ENCODE measurements around the gene SLC25A21. TPM values are rescaled to one million over a fixed set of nuclear protein-coding genes. Genes with fewer than 3 reads are reported as not detected.

The SLC25A21 gene
- total RNA-seq, 1 donor from 2014 or later, result 6.4 TPM

DNA sequence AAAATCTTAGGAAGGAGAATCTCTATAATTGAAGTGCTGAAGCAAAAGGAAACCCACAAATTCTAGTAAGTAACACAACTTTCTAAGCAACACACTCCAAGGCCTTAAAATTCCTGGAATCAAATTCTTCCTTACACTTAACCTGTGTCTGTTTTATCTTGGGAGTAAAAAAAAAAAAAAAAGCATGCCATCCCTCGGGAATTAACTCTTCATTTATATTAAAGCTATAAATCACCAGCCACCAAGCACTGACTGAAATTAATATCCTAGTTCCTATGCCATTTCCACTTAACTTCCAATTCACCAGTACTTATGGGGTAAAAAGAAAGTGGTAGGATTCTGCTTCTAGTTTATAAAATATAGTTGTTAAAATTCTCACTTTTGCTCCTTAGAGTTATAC, 238.1 kb downstream of the SLC25A21 start:
- Histone ChIP-seq H3K27me3 (no peaks in the 10 kb centered on the region), H3K4me3 (no peak overlapping the region), H3F3A (ENCODE audit: low read depth) (no peaks in the 10 kb centered on the region), H2AFZ (replicated peaks) (no peak overlapping the region), H3K9ac (no peak overlapping the region), H3K9me3 (ENCODE audit: low read depth) (no peaks in the 10 kb centered on the region), H3K4me1 (peaks cover 4% of the 10 kb centered on the region), H4K20me1 (ENCODE audit: low read depth) (no peaks in the 10 kb centered on the region), H3K79me2 (ENCODE audit: low read depth) (no peaks in the 10 kb centered on the region), H3K36me3 (no peaks in the 10 kb centered on the region), H3K4me2 (no peak overlapping the region), H3K27ac (no peak overlapping the region)
- H3K4me1 Mint-ChIP-seq, result no peaks in the 10 kb centered on the region
- no peak overlapping the region for H3K27ac Mint-ChIP-seq
- no peak for TF ChIP-seq EZH2phosphoT487 (IDR thresholded peaks at IDR 0.05)
- no peak for TF ChIP-seq CTCF (IDR thresholded peaks at IDR 0.05)
- no peak for TF ChIP-seq EZH2 (IDR thresholded peaks at IDR 0.05)
- H3K9me3 Mint-ChIP-seq, result no peaks in the 10 kb centered on the region
- no peaks in the 10 kb centered on the region for H3K36me3 Mint-ChIP-seq
- peaks cover 2% of the 10 kb centered on the region for H3K27me3 Mint-ChIP-seq (ENCODE audit: insufficient read depth, low read depth)
- DNase-seq (ENCODE audit: low spot score), result no peak
- H3K4me3 Mint-ChIP-seq, result no peak overlapping the region

- H3K27ac ChIP-seq, result no peak overlapping the region
- H3K79me2 ChIP-seq (ENCODE audit: low read depth), result no peaks in the 10 kb centered on the region
- peaks cover 4% of the 10 kb centered on the region for H3K4me1 ChIP-seq
- no peak overlapping the region for H2AFZ ChIP-seq (replicated peaks)
- Mint-ChIP-seq H3K4me1 (no peaks in the 10 kb centered on the region), H3K36me3 (no peaks in the 10 kb centered on the region), H3K9me3 (no peaks in the 10 kb centered on the region), H3K27ac (no peak overlapping the region), H3K4me3 (no peak overlapping the region), H3K27me3 (ENCODE audit: insufficient read depth, low read depth) (peaks cover 2% of the 10 kb centered on the region)
- no peak overlapping the region for H3K4me2 ChIP-seq
- H3K4me3 ChIP-seq, result no peak overlapping the region
- no peaks in the 10 kb centered on the region for H3F3A ChIP-seq (ENCODE audit: low read depth)
- no peaks in the 10 kb centered on the region for H3K27me3 ChIP-seq
- H3K9ac ChIP-seq, result no peak overlapping the region
- H3K36me3 ChIP-seq, result no peaks in the 10 kb centered on the region
- TF ChIP-seq CTCF (IDR thresholded peaks at IDR 0.05), result no peak
- no peaks in the 10 kb centered on the region for H3K9me3 ChIP-seq (ENCODE audit: low read depth)
- no peaks in the 10 kb centered on the region for H4K20me1 ChIP-seq (ENCODE audit: low read depth)
- DNase-seq (ENCODE audit: low spot score), result no peak
These were observed 240.6 kb downstream of the SLC25A21 start for GRCh38 chr14:36931791-36932190.

GRCh38 chr14:36928432-36928831, 244.0 kb downstream of the SLC25A21 start:
- TF ChIP-seq EZH2 (IDR thresholded peaks at IDR 0.05) (no peak), EZH2phosphoT487 (IDR thresholded peaks at IDR 0.05) (no peak), CTCF (IDR thresholded peaks at IDR 0.05) (no peak)
- H3K27me3 ChIP-seq, result no peaks in the 10 kb centered on the region
- Mint-ChIP-seq H3K27me3 (ENCODE audit: insufficient read depth, low read depth) (peaks cover 2% of the 10 kb centered on the region), H3K4me3 (no peak overlapping the region), H3K9me3 (no peaks in the 10 kb centered on the region), H3K27ac (no peak overlapping the region), H3K4me1 (no peaks in the 10 kb centered on the region), H3K36me3 (no peaks in the 10 kb centered on the region)
- no peak overlapping the region for H3K4me3 ChIP-seq
- DNase-seq (ENCODE audit: low spot score), result no peak
- no peaks in the 10 kb centered on the region for H3K4me1 ChIP-seq
- no peaks in the 10 kb centered on the region for H3K9me3 ChIP-seq (ENCODE audit: low read depth)
- H3K27ac ChIP-seq, result no peak overlapping the region
- no peaks in the 10 kb centered on the region for H3F3A ChIP-seq (ENCODE audit: low read depth)
- no peaks in the 10 kb centered on the region for H3K36me3 ChIP-seq
- H3K79me2 ChIP-seq (ENCODE audit: low read depth), result no peaks in the 10 kb centered on the region
- no peak overlapping the region for H3K9ac ChIP-seq
- no peaks in the 10 kb centered on the region for H4K20me1 ChIP-seq (ENCODE audit: low read depth)
- no peak overlapping the region for H3K4me2 ChIP-seq
- no peak overlapping the region for H2AFZ ChIP-seq (replicated peaks)

- no peak overlapping the region for H2AFZ ChIP-seq (replicated peaks)
- H3K36me3 Mint-ChIP-seq, result no peaks in the 10 kb centered on the region
- H4K20me1 ChIP-seq (ENCODE audit: low read depth), result no peaks in the 10 kb centered on the region
These were observed 247.3 kb downstream of the SLC25A21 start for GRCh38 chr14:36925094-36925493.

More at GRCh38 chr14:36925094-36925493, 247.3 kb downstream of the SLC25A21 start:
- H3K4me3 ChIP-seq, result no peak overlapping the region
- no peaks in the 10 kb centered on the region for H3K27me3 ChIP-seq
- DNase-seq (ENCODE audit: low spot score), result no peak
- no peak overlapping the region for H3K27ac ChIP-seq
- no peaks in the 10 kb centered on the region for H3K9me3 ChIP-seq (ENCODE audit: low read depth)
- no peaks in the 10 kb centered on the region for H3F3A ChIP-seq (ENCODE audit: low read depth)
- H3K36me3 ChIP-seq, result no peaks in the 10 kb centered on the region
- H3K9ac ChIP-seq, result no peak overlapping the region
- Mint-ChIP-seq H3K9me3 (no peaks in the 10 kb centered on the region), H3K4me3 (no peak overlapping the region), H3K27ac (no peak overlapping the region), H3K27me3 (ENCODE audit: insufficient read depth, low read depth) (no peaks in the 10 kb centered on the region), H3K4me1 (no peaks in the 10 kb centered on the region)
- H3K4me2 ChIP-seq, result no peak overlapping the region
- H3K79me2 ChIP-seq (ENCODE audit: low read depth), result no peaks in the 10 kb centered on the region
- no peaks in the 10 kb centered on the region for H3K4me1 ChIP-seq
- TF ChIP-seq CTCF (IDR thresholded peaks at IDR 0.05) (no peak), EZH2 (IDR thresholded peaks at IDR 0.05) (no peak), EZH2phosphoT487 (IDR thresholded peaks at IDR 0.05) (no peak)
